IMR-90 (cell line): ENCODE measurements around the gene HDGFL3. TPM values are rescaled to one million over a fixed set of nuclear protein-coding genes. Genes with fewer than 3 reads are reported as not detected.

ENCODE experiments used
- ATAC-seq: fragments of 200-7000 bp; cut with Tn5 transposase; 2 replicates; pipeline ENCODE4 v1.9.1; 2020; ENCODE audit warnings: low read depth, mild to moderate bottlenecking, moderate library complexity
- BruUV-seq: library from RNA; stranded (reverse); fragments of 400-500 nt; replicated peaks from 2 replicates; lab custom pipeline; 2021; lab: Mats Ljungman, UMichigan
- CTCF ChIA-PET: fragments of 300-600 bp; formaldehyde crosslinking; extraction: SDS; loops from one replicate; lab custom pipeline; 2021; ENCODE audit warnings: antibody characterized with exemption; lab: Yijun Ruan, JAX
- POLR2A ChIA-PET: fragments of 300-600 bp; sonication (Branson Sonifier 250); formaldehyde crosslinking; loops from one replicate; lab custom pipeline; 2022; ENCODE audit warnings: antibody characterized with exemption; ENCODE audit not compliant: unreplicated experiment; lab: Charles Lee
- DNase-seq: peaks from one replicate; pipeline ENCODE4 v3.0.0; 2013
- H2AFZ ChIP-seq: replicated peaks from 2 replicates; pipeline ENCODE3; 2013; ENCODE audit warnings: low read length, mild to moderate bottlenecking; ENCODE audit not compliant: poor library complexity
- H2AK5ac ChIP-seq: 2 replicates; pipeline ENCODE4 v1.6.1; 2013; ENCODE audit warnings: low read depth, low read length, inconsistent platforms
- H2AK9ac ChIP-seq: replicated peaks from 2 replicates; pipeline ENCODE3; 2013; ENCODE audit warnings: mild to moderate bottlenecking, low read depth, low read length, moderate library complexity; ENCODE audit not compliant: poor library complexity
- H2BK120ac ChIP-seq: 2 replicates; pipeline ENCODE4 v1.6.1; 2013; ENCODE audit warnings: low read depth, low read length, inconsistent platforms
- H2BK15ac ChIP-seq: 3 replicates; pipeline ENCODE4 v1.6.1; 2013; ENCODE audit warnings: low read depth, low read length, inconsistent platforms
- H2BK20ac ChIP-seq: 2 replicates; pipeline ENCODE4 v1.6.1; 2013; ENCODE audit warnings: low read depth, mild to moderate bottlenecking, inconsistent platforms, low read length, moderate library complexity
- H2BK5ac ChIP-seq: 2 replicates; pipeline ENCODE4 v1.6.1; 2013; ENCODE audit warnings: mild to moderate bottlenecking, low read depth, low read length, inconsistent platforms; ENCODE audit not compliant: poor library complexity, severe bottlenecking
- H3K14ac ChIP-seq: replicated peaks from 2 replicates; pipeline ENCODE4 v1.6.1; 2013; ENCODE audit warnings: low read depth, low read length, inconsistent platforms
- H3K18ac ChIP-seq: 2 replicates; pipeline ENCODE4 v1.6.1; 2013; ENCODE audit warnings: low read depth, low read length, control low read depth
- H3K23ac ChIP-seq: 2 replicates; pipeline ENCODE4 v1.6.1; 2013; ENCODE audit warnings: low read depth, low read length, inconsistent platforms
- H3K27ac ChIP-seq: 2 replicates; pipeline ENCODE4 v1.5.1; 2013; ENCODE audit warnings: mild to moderate bottlenecking, control low read depth, low read length; ENCODE audit not compliant: insufficient read depth
- H3K27me3 ChIP-seq: 2 replicates; pipeline ENCODE4 v1.6.1; 2013; ENCODE audit warnings: low read length; ENCODE audit not compliant: control insufficient read depth, insufficient read depth
- H3K36me3 ChIP-seq: 2 replicates; pipeline ENCODE4 v1.6.1; 2013; ENCODE audit warnings: low read length, mixed read lengths; ENCODE audit not compliant: control insufficient read depth, insufficient read depth
- H3K4ac ChIP-seq: 2 replicates; pipeline ENCODE4 v1.6.1; 2013; ENCODE audit warnings: low read depth, low read length, inconsistent platforms
- H3K4me1 ChIP-seq: 2 replicates; pipeline ENCODE4 v1.6.1; 2013; ENCODE audit warnings: low read length, mixed read lengths; ENCODE audit not compliant: control insufficient read depth, insufficient read depth
- H3K4me2 ChIP-seq: 2 replicates; pipeline ENCODE4 v1.6.1; 2013; ENCODE audit warnings: low read depth, mild to moderate bottlenecking, control low read depth, low read length, moderate library complexity
- H3K4me3 ChIP-seq: 2 replicates; pipeline ENCODE4 v1.5.1; 2013; ENCODE audit warnings: low read depth, mild to moderate bottlenecking, control low read depth, low read length, moderate library complexity; ENCODE audit not compliant: insufficient read depth
- H3K56ac ChIP-seq: 2 replicates; pipeline ENCODE4 v1.6.1; 2013; ENCODE audit warnings: low read length, inconsistent platforms; ENCODE audit not compliant: insufficient read depth; ENCODE audit errors: extremely low read depth
- H3K79me1 ChIP-seq, 2 experiments: 2 replicates each; pipeline ENCODE4 v1.6.1; 2013; ENCODE audit warnings: low read length in 2 of 2, inconsistent platforms in 1 of 2, low read depth in 1 of 2
- H3K9ac ChIP-seq: 2 replicates; pipeline ENCODE4 v1.6.1; 2013; ENCODE audit warnings: low read depth, low read length, control low read depth
- H3K9me1 ChIP-seq: 2 replicates; pipeline ENCODE4 v1.6.1; 2013; ENCODE audit warnings: low read length, inconsistent platforms; ENCODE audit not compliant: insufficient read depth
- H3K9me3 ChIP-seq: 2 replicates; pipeline ENCODE4 v1.6.1; 2013; ENCODE audit warnings: low read length; ENCODE audit not compliant: control insufficient read depth, insufficient read depth
- H4K20me1 ChIP-seq: 2 replicates; pipeline ENCODE4 v1.6.1; 2013; ENCODE audit warnings: low read length, inconsistent platforms; ENCODE audit not compliant: insufficient read depth
- H4K5ac ChIP-seq: 2 replicates; pipeline ENCODE4 v1.6.1; 2013; ENCODE audit warnings: mild to moderate bottlenecking, low read depth, low read length, control low read depth
- H4K8ac ChIP-seq, 2 experiments: 2 replicates each; pipeline ENCODE4 v1.6.1; 2013; ENCODE audit warnings: low read depth in 2 of 2, low read length in 2 of 2, control low read depth in 1 of 2, inconsistent platforms in 1 of 2
- H4K91ac ChIP-seq: 2 replicates; pipeline ENCODE4 v1.6.1; 2013; ENCODE audit warnings: low read depth, low read length, inconsistent platforms; ENCODE audit not compliant: insufficient read depth
- BHLHE40 ChIP-seq: fragments of 150-350 bp; IDR thresholded peaks from 2 replicates; pipeline ENCODE4 v1.6.1; 2016; ENCODE audit warnings: mild to moderate bottlenecking, low read depth, low read length
- CEBPB ChIP-seq: IDR thresholded peaks from 2 replicates; pipeline ENCODE4 v1.6.1; 2012; ENCODE audit warnings: low read depth, low read length, improper control_type of control experiment
- CHD1 ChIP-seq: IDR thresholded peaks from 2 replicates; pipeline ENCODE4 v1.6.1; 2012; ENCODE audit warnings: low read depth, low read length, improper control_type of control experiment
- CTCF ChIP-seq: conservative IDR thresholded peaks from 2 replicates; pipeline ENCODE4 v1.5.1; 2012; ENCODE audit warnings: mild to moderate bottlenecking, low read depth, low read length, improper control_type of control experiment
- ELK1 ChIP-seq: fragments of 150-350 bp; IDR thresholded peaks from 2 replicates; pipeline ENCODE4 v1.6.1; 2016; ENCODE audit warnings: low read depth, mild to moderate bottlenecking, low read length, moderate library complexity, borderline replicate concordance
- FOS ChIP-seq: fragments of 150-350 bp; IDR thresholded peaks from 2 replicates; pipeline ENCODE4 v1.6.1; 2016; ENCODE audit warnings: low read depth, low read length
- MAFK ChIP-seq: IDR thresholded peaks from 2 replicates; pipeline ENCODE4 v1.6.1; 2012; ENCODE audit warnings: low read depth, low read length, improper control_type of control experiment
- MAZ ChIP-seq: IDR thresholded peaks from 2 replicates; pipeline ENCODE4 v1.6.1; 2012; ENCODE audit warnings: low read depth, mild to moderate bottlenecking, low read length, improper control_type of control experiment, moderate library complexity, borderline replicate concordance
- MXI1 ChIP-seq: IDR thresholded peaks from 2 replicates; pipeline ENCODE4 v1.6.1; 2012; ENCODE audit warnings: low read depth, mild to moderate bottlenecking, low read length, moderate library complexity, borderline replicate concordance
- NFE2L2 ChIP-seq: fragments of 150-350 bp; IDR thresholded peaks from 2 replicates; pipeline ENCODE4 v1.6.1; 2016; ENCODE audit warnings: low read depth, mild to moderate bottlenecking, low read length
- POLR2A ChIP-seq: IDR thresholded peaks from 2 replicates; pipeline ENCODE4 v1.6.1; 2012; ENCODE audit warnings: mild to moderate bottlenecking, low read depth, low read length
- RAD21 ChIP-seq: IDR thresholded peaks from 2 replicates; pipeline ENCODE4 v1.6.1; 2012; ENCODE audit warnings: low read length, improper control_type of control experiment
- RCOR1 ChIP-seq: IDR thresholded peaks from 2 replicates; pipeline ENCODE4 v1.6.1; 2012; ENCODE audit warnings: mild to moderate bottlenecking, low read length, improper control_type of control experiment; ENCODE audit not compliant: insufficient replicate concordance
- RFX5 ChIP-seq: IDR thresholded peaks from 2 replicates; pipeline ENCODE4 v1.8.0; 2012; ENCODE audit warnings: low read depth, mild to moderate bottlenecking, low read length, moderate library complexity
- SMC3 ChIP-seq: fragments of 150-350 bp; IDR thresholded peaks from 2 replicates; pipeline ENCODE4 v1.6.1; 2016; ENCODE audit warnings: low read depth, mild to moderate bottlenecking, antibody characterized with exemption, low read length, moderate library complexity
- USF2 ChIP-seq: fragments of 150-350 bp; IDR thresholded peaks from 2 replicates; pipeline ENCODE4 v1.6.1; 2017; ENCODE audit warnings: mild to moderate bottlenecking, antibody characterized with exemption, low read length, low read depth
- WGBS, 2 experiments: methylation state at CpG; one replicate each; pipeline versions ENCODE4 v1.1.5 to v1.1.7; 2013; ENCODE audit warnings: missing lambda C conversion rate in 2 of 2; ENCODE audit not compliant: insufficient read length in 1 of 2; ENCODE audit errors: extremely low coverage in 2 of 2; 5-methylcytosine and 5-hydroxymethylcytosine counted together
- dilution Hi-C: fragments of 300-500 bp; cut with HindIII; formaldehyde crosslinking; loops from one replicate; pipeline ENCODE4 v1.14.3; 2018; ENCODE audit warnings: low sequenced_read_pairs; ENCODE audit not compliant: unreplicated experiment
- in situ Hi-C: fragments of 300-500 bp; cut with MboI; formaldehyde crosslinking; loops from 3 replicates; pipeline ENCODE4 v1.14.3; 2019; ENCODE audit warnings: low sequenced_read_pairs, inconsistent platforms, mixed read lengths
- intact Hi-C: fragments of 100-400 bp; cut with micrococcal nuclease; formaldehyde crosslinking; loops from 2 replicates; pipeline ENCODE4 v1.10.0; 2022
- polyA plus RNA-seq, 3 experiments: library from polyadenylated mRNA; depleted of rRNA; stranded (reverse); fragments of >200 nt; gene quantifications; 2 replicates each; pipeline ENCODE4 v1.2.3, GENCODE V29; 2012; ENCODE audit warnings: low replicate concordance in 1 of 3
- total RNA-seq: library from RNA; depleted of rRNA; stranded (reverse); fragments of >200 nt; gene quantifications from 2 replicates; pipeline ENCODE4 v1.2.3, GENCODE V29; 2012

HDGFL3 gene
- total and polyA plus RNA-seq, 2 of the 4 experiments (the other 2 are of a cell fraction): 9.5 to 18.1 TPM

GRCh38 chr15:83225449-83225848 is 17.8 kb upstream of the HDGFL3 start:
- H3K18ac ChIP-seq: no peak overlapping the region
- no peak overlapping the region for H3K27ac ChIP-seq
- no peak overlapping the region for H2AK5ac ChIP-seq
- H2BK15ac ChIP-seq: no peak overlapping the region
- WGBS, 2 experiments: 56% methylated on average over 3 of the region's 9 CpGs; no CpG with 5 or more reads in 1 of the 2 experiments
- H3K23ac ChIP-seq: no peak overlapping the region
- TF ChIP-seq MAZ: no peak
- TF ChIP-seq CEBPB: no peak
- TF ChIP-seq SMC3: no peak
- TF ChIP-seq RFX5: no peak
- TF ChIP-seq USF2: no peak
- no peak for TF ChIP-seq CHD1
- no peak for TF ChIP-seq POLR2A
- TF ChIP-seq RCOR1: no peak
- TF ChIP-seq MAFK: no peak
- TF ChIP-seq ELK1: no peak
- no peak for TF ChIP-seq BHLHE40
- TF ChIP-seq MXI1: no peak
- TF ChIP-seq CTCF: no peak
- TF ChIP-seq RAD21: no peak
- no peak for TF ChIP-seq FOS
- TF ChIP-seq NFE2L2: no peak
- H3K27me3 ChIP-seq: no peaks in the 10 kb centered on the region
- H3K4ac ChIP-seq: no peak overlapping the region
- ATAC-seq (no peak), DNase-seq (no peak)
- H4K20me1 ChIP-seq: no peaks in the 10 kb centered on the region
- in situ Hi-C loops: no loop called here
- no peaks in the 10 kb centered on the region for H3K4me1 ChIP-seq
- intact Hi-C loops: no loop called here
- no peaks in the 10 kb centered on the region for H3K9me1 ChIP-seq
- H3K9ac ChIP-seq: no peak overlapping the region
- no peak overlapping the region for H2BK120ac ChIP-seq
- H4K8ac ChIP-seq: no peak overlapping the region
- H3K4me2 ChIP-seq: no peak overlapping the region
- H2AK9ac ChIP-seq: no peak overlapping the region
- H2BK5ac ChIP-seq: no peak overlapping the region
- no TSS peak for BruUV-seq
- no peak overlapping the region for H4K91ac ChIP-seq
- no peak overlapping the region for H2AFZ ChIP-seq
- H3K79me1 ChIP-seq: no peaks in the 10 kb centered on the region
- H2BK20ac ChIP-seq: no peak overlapping the region
- CTCF ChIA-PET: no interaction called here
- no peak overlapping the region for H3K56ac ChIP-seq
- H3K4me3 ChIP-seq: no peak overlapping the region
- dilution Hi-C loops: no loop called here
- POLR2A ChIA-PET: no interaction called here
- H3K14ac ChIP-seq: no peak overlapping the region
- H3K9me3 ChIP-seq: no peaks in the 10 kb centered on the region
- H4K5ac ChIP-seq: no peak overlapping the region
- H3K36me3 ChIP-seq: no peaks in the 10 kb centered on the region
